ENCODE measurements around the gene PEX1.
"Not testable (repeated sequence)": the region's sequence is repeated elsewhere in the genome, so short reads cannot be mapped to it uniquely, and the experiment has no call there.

The PEX1 gene

GRCh38 chr7:92503767-92504166 lies 24.6 kb downstream of the PEX1 start:
- no peak for DNase-seq

DNA sequence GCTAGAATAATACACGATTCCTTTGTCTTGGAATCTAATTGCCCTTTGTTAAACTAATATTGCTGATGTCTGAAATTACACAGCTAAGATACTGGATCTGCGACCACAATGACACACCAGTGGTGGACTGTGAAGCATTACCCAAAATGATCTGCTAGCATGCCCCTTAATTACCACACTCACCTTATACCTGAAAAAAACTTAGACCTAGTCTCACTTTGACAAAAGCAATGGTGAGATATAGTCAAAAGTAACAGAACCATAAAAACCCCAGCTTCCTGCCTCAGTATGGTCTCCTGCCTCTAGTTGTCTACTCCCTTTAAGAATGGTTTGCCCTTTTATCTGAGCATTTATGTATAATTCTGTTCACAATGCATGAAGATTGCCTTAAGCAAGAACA lies 29.8 kb downstream of the PEX1 start:
- no peak for DNase-seq

- DNase-seq: no peak
These were observed 31.4 kb downstream of the PEX1 start for GRCh38 chr7:92496876-92497275.

DNA sequence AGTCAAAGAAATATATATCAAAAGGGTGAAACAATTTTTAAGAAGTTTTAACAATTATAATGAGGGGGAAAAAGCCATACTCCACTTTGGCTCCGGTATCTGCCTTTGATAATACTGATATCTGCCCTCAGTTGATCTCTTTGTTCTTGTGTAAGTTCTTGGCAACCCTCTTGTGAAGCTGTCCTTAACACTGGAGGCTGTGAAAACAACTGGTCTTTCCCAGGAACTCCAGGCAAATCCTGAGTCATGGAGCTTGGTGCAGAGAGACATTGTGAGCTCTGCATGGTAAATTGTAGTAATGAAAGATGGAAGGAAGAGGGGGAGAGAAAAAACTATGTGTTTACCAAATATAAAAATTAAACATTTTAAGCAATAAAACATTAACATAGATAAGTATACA lies 38.7 kb downstream of the PEX1 start:
- DNase-seq: no peak

GRCh38 chr7:92487804-92488203 lies 40.5 kb downstream of the PEX1 start:
- DNase-seq: no peak

DNA sequence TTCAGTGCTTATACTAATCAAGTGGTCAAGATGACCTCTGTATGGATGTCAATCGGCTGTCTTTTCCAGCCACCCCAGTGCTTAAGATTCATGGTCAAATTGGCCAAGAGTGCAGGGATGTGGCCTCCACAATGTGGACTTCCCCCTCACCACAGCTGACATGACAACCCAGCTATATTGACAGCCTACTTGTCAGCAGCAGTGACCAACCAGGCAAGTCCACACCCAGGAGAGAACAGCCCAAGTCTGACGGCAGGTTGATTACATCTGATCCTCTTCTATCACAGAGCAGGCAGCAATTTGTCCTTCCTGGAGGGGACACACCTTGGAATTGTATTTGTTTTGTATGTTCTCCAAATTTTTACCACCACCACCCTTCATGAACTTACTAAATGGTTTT lies 42.3 kb downstream of the PEX1 start:
- no peak for DNase-seq

DNA sequence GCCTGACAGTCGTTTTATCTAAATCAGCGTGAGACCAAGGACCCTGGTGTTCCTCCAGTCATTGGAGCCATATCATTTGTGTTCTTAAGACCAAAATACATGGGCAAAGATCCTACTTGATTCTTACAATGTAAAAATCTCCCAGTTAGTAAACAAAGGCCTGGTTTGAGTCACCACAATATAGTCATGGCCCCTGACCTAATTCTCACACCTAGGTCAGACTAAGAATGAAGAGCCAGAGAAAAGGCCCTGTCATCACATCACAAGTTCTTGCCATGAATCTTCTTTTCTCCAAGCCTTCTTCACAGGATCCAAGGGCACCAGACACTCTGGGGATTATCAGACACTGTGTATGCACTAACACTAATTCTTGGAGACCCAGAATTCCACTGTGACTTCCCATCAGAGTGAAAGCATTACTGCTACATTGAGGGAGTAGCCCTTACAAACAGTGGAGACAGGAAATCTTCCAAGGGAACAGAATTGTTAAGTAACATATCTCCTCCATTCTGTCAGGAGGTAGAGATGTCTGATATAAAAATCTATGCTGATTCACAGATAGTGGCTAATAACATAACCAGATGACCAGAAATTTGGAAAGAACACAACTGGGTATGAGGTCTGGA lies 42.9 kb downstream of the PEX1 start:
- no peak for DNase-seq

DNA sequence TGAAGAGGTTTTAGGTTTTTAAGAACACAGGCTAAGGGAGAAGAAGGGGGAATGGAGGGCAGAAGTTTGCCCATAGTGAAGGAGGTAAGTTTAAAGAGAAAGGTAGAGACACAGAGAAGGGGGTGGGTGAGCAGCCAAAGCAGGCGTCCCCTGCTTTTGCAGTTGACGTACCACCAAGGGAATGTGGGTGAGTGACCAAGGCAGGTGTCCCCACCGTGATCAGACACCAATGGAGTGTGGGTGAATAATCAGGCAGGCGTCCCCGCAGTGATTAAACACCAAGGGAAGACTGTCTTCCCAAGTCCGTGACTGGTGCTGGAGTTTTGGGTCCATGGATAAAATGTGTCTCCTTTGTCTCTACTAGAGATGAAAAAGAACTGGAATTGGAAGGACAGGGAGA lies 44.1 kb downstream of the PEX1 start:
- DNase-seq: not testable (repeated sequence)

- not testable (repeated sequence) for DNase-seq
These were observed 44.7 kb downstream of the PEX1 start for GRCh38 chr7:92483624-92484023.

- not testable (repeated sequence) for DNase-seq
These were observed 49.2 kb downstream of the PEX1 start for GRCh38 chr7:92479146-92479545.

DNA sequence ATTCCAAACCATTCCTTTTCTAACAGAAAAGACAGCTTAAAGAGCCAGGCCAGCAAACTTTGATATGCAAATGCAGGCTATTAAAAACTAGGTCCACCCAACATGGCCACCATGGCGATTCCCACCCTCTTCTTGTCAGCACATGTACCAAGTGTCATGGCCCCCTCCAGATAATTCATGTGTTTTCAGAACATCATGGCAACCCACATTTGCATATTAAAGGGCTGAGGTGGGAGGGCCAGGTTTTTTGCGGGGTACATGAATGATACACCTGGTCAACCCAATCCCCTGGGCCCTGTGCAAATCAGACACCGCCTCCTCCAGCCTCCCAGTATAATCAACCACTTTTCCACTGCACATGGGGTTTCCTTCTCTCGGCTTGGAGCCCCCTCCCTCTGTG lies 49.6 kb downstream of the PEX1 start:
- DNase-seq: no peak

- DNase-seq: no peak
These were observed 50.2 kb downstream of the PEX1 start for GRCh38 chr7:92478095-92478494.

DNA sequence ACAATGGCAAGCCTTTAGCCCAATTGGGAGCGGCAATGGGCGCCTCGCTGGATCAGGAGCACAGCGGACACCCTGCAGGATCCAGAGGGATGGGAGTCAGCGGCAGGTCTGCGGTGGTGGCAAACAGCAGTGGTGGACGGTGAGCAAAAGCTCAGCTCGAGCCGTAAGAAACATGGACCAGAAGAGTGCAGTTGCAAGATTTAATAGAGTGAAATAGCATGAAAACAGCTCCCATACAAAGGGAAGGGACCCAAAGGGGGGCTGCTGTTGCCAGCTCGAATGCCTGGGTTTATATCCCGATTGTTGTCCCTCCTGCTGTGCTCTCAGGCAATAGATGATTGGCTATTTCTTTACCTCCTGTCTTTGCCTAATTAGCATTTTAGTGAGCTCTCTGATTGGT lies 50.6 kb downstream of the PEX1 start, which contains the start of gene ERVW-1:
Gene ERVW-1, minus strand, starts transcription at position 266 of the 400 bp plus-strand sequence. CDS start 7,565 bp downstream, outside the sequence.
- DNase-seq: not testable (repeated sequence)

- not testable (repeated sequence) for DNase-seq
These were observed 52.3 kb downstream of the PEX1 start for GRCh38 chr7:92475851-92476590.

DNA sequence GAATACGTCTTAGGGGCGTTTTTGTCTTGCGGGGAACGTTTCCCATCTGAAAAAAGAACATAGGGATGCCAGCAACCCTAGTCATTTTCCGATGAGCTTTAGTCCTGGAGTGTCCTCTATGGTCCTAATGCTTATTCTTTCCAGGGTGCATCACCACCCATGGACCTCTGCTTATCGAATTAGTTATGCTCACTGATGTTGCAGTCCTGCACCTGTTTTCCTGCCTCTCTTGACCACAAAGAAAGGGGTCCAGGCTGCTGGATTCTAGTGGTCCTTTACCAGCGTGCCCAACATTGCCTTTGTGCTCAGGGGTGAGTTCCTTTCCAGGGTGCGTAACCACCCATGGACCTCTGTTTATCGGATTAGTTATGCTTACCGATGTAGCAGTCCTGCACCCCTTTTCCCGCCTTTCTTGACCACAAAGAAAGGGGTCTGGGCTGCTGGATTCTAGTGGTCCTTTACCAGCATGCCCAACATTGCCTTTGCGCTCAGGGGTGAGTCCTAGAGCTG lies 53.0 kb downstream of the PEX1 start:
- DNase-seq: not testable (repeated sequence)

- not testable (repeated sequence) for DNase-seq
These were observed 54.3 kb downstream of the PEX1 start for GRCh38 chr7:92473989-92474388.

DNA sequence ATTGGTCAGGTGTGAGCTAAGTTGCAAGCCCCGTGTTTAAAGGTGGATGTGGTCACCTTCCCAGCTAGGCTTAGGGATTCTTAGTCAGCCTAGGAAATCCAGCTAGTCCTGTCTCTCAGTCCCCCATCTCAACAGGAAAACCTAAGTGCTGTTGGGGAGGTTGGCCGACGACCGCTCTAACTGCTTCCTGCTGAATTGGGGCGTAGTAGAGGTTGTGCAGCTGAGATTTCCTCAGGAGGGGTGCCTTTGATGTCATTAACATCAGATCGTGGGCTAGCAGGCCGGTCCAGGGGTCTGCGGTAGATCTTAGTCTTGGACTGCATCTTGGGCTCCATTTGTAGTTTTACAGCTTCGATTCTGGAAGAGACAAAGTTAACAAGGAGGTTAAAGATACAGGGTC lies 59.7 kb downstream of the PEX1 start:
- DNase-seq: not testable (repeated sequence)

DNA sequence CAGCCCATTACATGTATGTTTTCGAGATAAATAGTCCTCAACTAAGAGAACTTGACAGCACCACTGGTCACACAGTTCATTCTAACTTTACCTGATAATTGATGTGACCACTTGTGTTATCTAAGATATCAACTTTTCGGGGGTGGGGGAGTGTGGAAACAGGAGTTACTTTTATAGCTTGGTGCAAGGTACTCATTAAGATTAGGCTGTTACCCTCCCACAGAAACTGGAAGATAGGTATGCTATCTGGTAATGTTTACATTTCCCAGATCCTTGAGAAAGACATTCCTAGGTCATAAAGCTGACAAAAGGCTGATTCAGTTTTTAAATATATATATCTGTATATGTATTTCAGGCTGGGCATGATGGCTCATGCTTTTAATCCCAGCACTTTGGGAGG lies 61.6 kb downstream of the PEX1 start:
- no peak for DNase-seq

GRCh38 chr7:92464515-92464914 lies 63.8 kb downstream of the PEX1 start:
- no peak for DNase-seq

GRCh38 chr7:92462560-92462959 lies 65.8 kb downstream of the PEX1 start:
- no peak for DNase-seq

- DNase-seq: no peak
These were observed 67.0 kb downstream of the PEX1 start for GRCh38 chr7:92461027-92462003.

DNA sequence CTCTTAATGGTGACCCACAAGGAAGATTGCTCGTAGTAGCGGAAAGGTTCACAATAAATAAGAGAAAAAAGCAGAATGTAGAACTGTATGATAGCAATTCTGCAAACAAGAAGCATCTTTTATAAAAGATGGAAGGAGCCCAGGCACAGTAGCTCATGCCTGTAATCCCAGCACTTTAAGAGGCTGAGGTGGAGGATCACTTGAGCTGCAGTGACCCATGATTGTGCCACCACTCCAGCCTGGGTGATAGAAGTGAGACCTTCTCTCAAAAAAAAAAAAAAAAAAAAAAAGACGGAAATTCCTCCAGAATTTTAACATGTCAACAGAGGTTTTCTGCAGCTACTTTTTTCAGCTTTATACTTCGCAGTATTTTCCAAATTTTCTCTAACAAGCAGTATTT lies 67.8 kb downstream of the PEX1 start:
- DNase-seq: no peak

- DNase-seq: no peak
These were observed 68.2 kb downstream of the PEX1 start for GRCh38 chr7:92460109-92460508.

Measured in right forelimb (tissue), 1 donor.